SK-N-SH (cell line): Measurements from ENCODE around the gene ITSN1.
A peak's percentile ranks its signal among the peaks of the same experiment; 100 is the strongest.

Experiments used
- CHD2 ChIP-seq: fragments of 150-350 bp; IDR thresholded peaks from 2 replicates; pipeline ENCODE4 v1.6.1; 2018; ENCODE audit warnings: low read length; ENCODE audit not compliant: partially characterized antibody
- CTCF ChIP-seq: fragments of 200-600 bp; sonication (generic); IDR thresholded peaks from 2 replicates; pipeline ENCODE4 v1.6.1; 2017; ENCODE audit warnings: antibody characterized with exemption, mild to moderate bottlenecking, moderate library complexity
- EZH2phosphoT487 ChIP-seq: fragments of 200-600 bp; sonication (generic); IDR thresholded peaks from 2 replicates; pipeline ENCODE4 v1.6.1; 2017; ENCODE audit warnings: low read depth, mixed run types, mild to moderate bottlenecking, antibody characterized with exemption, moderate library complexity, borderline replicate concordance
- JUND ChIP-seq: IDR thresholded peaks from 2 replicates; pipeline ENCODE4 v1.4.0; 2012
- MEF2A ChIP-seq: IDR thresholded peaks from 2 replicates; pipeline ENCODE4 v1.4.0; 2012; ENCODE audit warnings: low read depth, borderline replicate concordance
- MXI1 ChIP-seq: IDR thresholded peaks from 2 replicates; pipeline ENCODE4 v1.6.1; 2012; ENCODE audit warnings: mild to moderate bottlenecking, low read depth, low read length, improper control_type of control experiment
- POLR2AphosphoS5 ChIP-seq: IDR thresholded peaks from 2 replicates; pipeline ENCODE4 v1.6.1; 2012; ENCODE audit warnings: low read depth, low read length
- RAD21 ChIP-seq: IDR thresholded peaks from 2 replicates; pipeline ENCODE4 v1.6.1; 2012; ENCODE audit warnings: mild to moderate bottlenecking, low read length
- TEAD4 ChIP-seq: IDR thresholded peaks from 2 replicates; pipeline ENCODE4 v1.4.0; 2012; ENCODE audit warnings: mild to moderate bottlenecking, borderline replicate concordance; ENCODE audit not compliant: insufficient read depth
- TF ChIP-seq, protein P1 (sequence below): IDR thresholded peaks from 2 replicates; pipeline ENCODE4 v1.4.0; 2012; ENCODE audit warnings: low read depth
- TF ChIP-seq, protein P2 (sequence below): IDR thresholded peaks from 2 replicates; pipeline ENCODE4; 2012

DNA sequence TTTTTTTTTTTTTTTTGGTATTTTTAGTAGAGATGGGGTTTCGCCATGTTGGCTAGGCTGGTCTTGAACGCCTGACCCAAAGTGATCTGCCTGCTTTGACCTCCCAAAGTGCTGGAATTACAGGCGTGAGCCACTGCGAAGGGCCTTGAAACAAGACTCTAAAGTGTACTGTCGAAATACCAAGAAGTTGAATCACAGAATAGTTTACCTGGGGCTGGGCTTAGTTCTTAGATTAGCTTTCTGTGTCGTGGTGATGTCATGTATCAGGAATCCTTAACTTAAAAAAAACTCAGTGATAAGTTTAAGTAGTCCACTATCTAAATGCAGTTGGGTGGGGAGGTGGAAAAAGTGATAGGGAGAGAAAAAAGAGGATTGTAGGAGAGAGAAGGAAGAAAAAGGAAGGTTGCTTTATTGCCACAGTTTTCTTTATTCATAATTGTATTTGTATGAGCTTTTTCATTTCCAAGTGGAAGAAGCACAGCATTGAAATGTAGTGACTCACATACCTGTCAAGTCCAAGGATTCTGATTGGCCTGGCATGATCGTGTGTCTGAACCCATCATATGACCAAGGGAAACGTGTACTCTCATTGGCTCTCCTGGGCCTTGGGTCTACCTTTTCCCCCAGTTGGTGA, 13.4 kb downstream of the ITSN1 start:
- peak; percentile 31; the same call in 1 of the 2 replicates for TF ChIP-seq MEF2A
- TF ChIP-seq CTCF: no peak
- TF ChIP-seq MXI1: no peak
- TF ChIP-seq, protein P1, sequence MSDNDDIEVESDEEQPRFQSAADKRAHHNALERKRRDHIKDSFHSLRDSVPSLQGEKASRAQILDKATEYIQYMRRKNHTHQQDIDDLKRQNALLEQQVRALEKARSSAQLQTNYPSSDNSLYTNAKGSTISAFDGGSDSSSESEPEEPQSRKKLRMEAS: peak; percentile 61; the same call in 1 of the 2 replicates
- TF ChIP-seq EZH2phosphoT487: no peak
- TF ChIP-seq JUND: peak; percentile 83
- TF ChIP-seq CHD2: no peak
- no peak for TF ChIP-seq RAD21
- TF ChIP-seq, protein P2, sequence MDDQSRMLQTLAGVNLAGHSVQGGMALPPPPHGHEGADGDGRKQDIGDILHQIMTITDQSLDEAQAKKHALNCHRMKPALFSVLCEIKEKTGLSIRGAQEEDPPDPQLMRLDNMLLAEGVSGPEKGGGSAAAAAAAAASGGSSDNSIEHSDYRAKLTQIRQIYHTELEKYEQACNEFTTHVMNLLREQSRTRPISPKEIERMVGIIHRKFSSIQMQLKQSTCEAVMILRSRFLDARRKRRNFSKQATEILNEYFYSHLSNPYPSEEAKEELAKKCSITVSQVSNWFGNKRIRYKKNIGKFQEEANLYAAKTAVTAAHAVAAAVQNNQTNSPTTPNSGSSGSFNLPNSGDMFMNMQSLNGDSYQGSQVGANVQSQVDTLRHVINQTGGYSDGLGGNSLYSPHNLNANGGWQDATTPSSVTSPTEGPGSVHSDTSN: peak; percentile 25; the same call in 1 of the 2 replicates
- peak; percentile 78; the same call in 1 of the 2 replicates for TF ChIP-seq TEAD4
- no peak; the same call in 1 of the 2 replicates for TF ChIP-seq POLR2AphosphoS5
